ENCODE data around the gene RALGAPA2. TPM values are rescaled to one million over a fixed set of nuclear protein-coding genes. Genes with fewer than 3 reads are reported as not detected.

Gene RALGAPA2
- total and polyA plus RNA-seq, 2 experiments from 2014 or later, result 1.3 to 2.6 TPM

DNA sequence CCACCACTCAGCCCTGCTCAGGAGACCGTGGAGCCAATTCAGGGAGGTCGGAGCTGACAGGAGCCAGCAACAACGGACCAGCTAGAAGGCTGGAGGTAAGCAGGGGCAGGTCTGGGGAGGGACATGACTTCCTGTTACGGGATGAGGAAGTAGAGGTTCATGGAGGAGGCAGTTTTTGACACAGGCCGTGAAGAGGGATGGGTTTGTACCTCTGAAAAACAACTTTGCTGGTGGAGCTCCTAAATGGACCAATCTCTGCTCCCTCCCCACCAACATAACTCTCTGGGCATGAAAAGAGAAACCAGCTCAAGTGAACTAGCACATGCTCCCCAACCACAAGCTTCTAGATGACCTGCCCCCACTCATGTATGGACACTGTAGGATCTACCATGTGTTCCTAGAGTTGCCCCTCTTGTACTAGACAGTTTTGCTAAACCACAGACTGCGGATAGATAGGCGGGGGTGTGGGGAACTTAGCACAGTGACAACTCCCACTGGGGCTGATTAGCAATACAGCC lies 31.4 kb downstream of the RALGAPA2 start:
- in situ Hi-C loops (cut with MboI), result no loop called here
- no peaks in the 10 kb centered on the region for H3K79me2 ChIP-seq (ENCODE audit: insufficient read depth)
- TF ChIP-seq EZH2phosphoT487 (IDR thresholded peaks at IDR 0.05; ENCODE audit: insufficient read depth, low read depth), result no peak
- TF ChIP-seq EZH2 (IDR thresholded peaks at IDR 0.05; ENCODE audit: insufficient read depth, poor library complexity, severe bottlenecking), result no peak
- H3F3A ChIP-seq (ENCODE audit: insufficient read depth), result no peaks in the 10 kb centered on the region
- no peaks in the 10 kb centered on the region for H4K20me1 ChIP-seq (ENCODE audit: insufficient read depth)
- H3K4me3 ChIP-seq, result no peak overlapping the region
- DNase-seq, result no peak
- H3K9ac ChIP-seq, result no peak overlapping the region
- H3K27me3 ChIP-seq (replicated peaks; ENCODE audit: insufficient read depth), result no peaks in the 10 kb centered on the region
- no peaks in the 10 kb centered on the region for H3K36me3 ChIP-seq (ENCODE audit: low read depth)
- no peaks in the 10 kb centered on the region for H3K9me3 ChIP-seq (ENCODE audit: low read depth)
- no peak overlapping the region for H3K27ac ChIP-seq
- H3K4me2 ChIP-seq (ENCODE audit: unreplicated experiment), result no peak overlapping the region
- H3K9me2 ChIP-seq (ENCODE audit: insufficient read depth), result no peaks in the 10 kb centered on the region
- no peak overlapping the region for H2AFZ ChIP-seq
- WGBS, 2 experiments (ENCODE audit: low coverage in 1 of 2, low lambda C conversion rate in 2 of 2, missing lambda C conversion rate in 2 of 2), result 79 to 82% methylated on average over 7 of the region's 7 CpGs
- no peaks in the 10 kb centered on the region for H3K4me1 ChIP-seq (ENCODE audit: insufficient read depth)

- Histone ChIP-seq H3K9me3 (ENCODE audit: low read depth) (no peaks in the 10 kb centered on the region), H3K9me2 (ENCODE audit: insufficient read depth) (no peaks in the 10 kb centered on the region), H3K4me1 (ENCODE audit: insufficient read depth) (no peaks in the 10 kb centered on the region), H3K4me3 (no peak overlapping the region), H3K27me3 (replicated peaks; ENCODE audit: insufficient read depth) (no peaks in the 10 kb centered on the region), H2AFZ (no peak overlapping the region), H3K36me3 (ENCODE audit: low read depth) (no peaks in the 10 kb centered on the region), H3K4me2 (ENCODE audit: unreplicated experiment) (no peak overlapping the region), H3K9ac (no peak overlapping the region), H3K27ac (no peak overlapping the region), H3F3A (ENCODE audit: insufficient read depth) (no peaks in the 10 kb centered on the region), H4K20me1 (ENCODE audit: insufficient read depth) (no peaks in the 10 kb centered on the region), H3K79me2 (ENCODE audit: insufficient read depth) (no peaks in the 10 kb centered on the region)
- WGBS, 2 experiments (ENCODE audit: low coverage in 1 of 2, low lambda C conversion rate in 2 of 2, missing lambda C conversion rate in 2 of 2), result 81 to 94% methylated on average over 3 of the region's 3 CpGs
- in situ Hi-C loops (cut with MboI), result no loop called here
- DNase-seq, result no peak
- no peak for TF ChIP-seq EZH2phosphoT487 (IDR thresholded peaks at IDR 0.05; ENCODE audit: insufficient read depth, low read depth)
- no peak for TF ChIP-seq EZH2 (IDR thresholded peaks at IDR 0.05; ENCODE audit: insufficient read depth, poor library complexity, severe bottlenecking)
Observed at GRCh38 chr20:20679316-20679715, 33.1 kb downstream of the RALGAPA2 start.

GRCh38 chr20:20677186-20677585 lies 35.3 kb downstream of the RALGAPA2 start:
- H3K27me3 ChIP-seq (replicated peaks; ENCODE audit: insufficient read depth), result no peaks in the 10 kb centered on the region
- no peaks in the 10 kb centered on the region for H3F3A ChIP-seq (ENCODE audit: insufficient read depth)
- H3K79me2 ChIP-seq (ENCODE audit: insufficient read depth), result no peaks in the 10 kb centered on the region
- H3K4me2 ChIP-seq (ENCODE audit: unreplicated experiment), result no peak overlapping the region
- no peaks in the 10 kb centered on the region for H4K20me1 ChIP-seq (ENCODE audit: insufficient read depth)
- H3K4me3 ChIP-seq, result no peak overlapping the region
- H3K4me1 ChIP-seq (ENCODE audit: insufficient read depth), result no peaks in the 10 kb centered on the region
- TF ChIP-seq EZH2 (IDR thresholded peaks at IDR 0.05; ENCODE audit: insufficient read depth, poor library complexity, severe bottlenecking) (no peak), EZH2phosphoT487 (IDR thresholded peaks at IDR 0.05; ENCODE audit: insufficient read depth, low read depth) (no peak)
- no peaks in the 10 kb centered on the region for H3K36me3 ChIP-seq (ENCODE audit: low read depth)
- H3K27ac ChIP-seq, result no peak overlapping the region
- H3K9me3 ChIP-seq (ENCODE audit: low read depth), result no peaks in the 10 kb centered on the region
- no peak for DNase-seq
- WGBS, 2 experiments (ENCODE audit: low coverage in 1 of 2, low lambda C conversion rate in 2 of 2, missing lambda C conversion rate in 2 of 2), result 75 to 81% methylated on average over 3 of the region's 3 CpGs
- no peaks in the 10 kb centered on the region for H3K9me2 ChIP-seq (ENCODE audit: insufficient read depth)
- H3K9ac ChIP-seq, result no peak overlapping the region
- no peak overlapping the region for H2AFZ ChIP-seq
- in situ Hi-C loops (cut with MboI), result no loop called here

DNA sequence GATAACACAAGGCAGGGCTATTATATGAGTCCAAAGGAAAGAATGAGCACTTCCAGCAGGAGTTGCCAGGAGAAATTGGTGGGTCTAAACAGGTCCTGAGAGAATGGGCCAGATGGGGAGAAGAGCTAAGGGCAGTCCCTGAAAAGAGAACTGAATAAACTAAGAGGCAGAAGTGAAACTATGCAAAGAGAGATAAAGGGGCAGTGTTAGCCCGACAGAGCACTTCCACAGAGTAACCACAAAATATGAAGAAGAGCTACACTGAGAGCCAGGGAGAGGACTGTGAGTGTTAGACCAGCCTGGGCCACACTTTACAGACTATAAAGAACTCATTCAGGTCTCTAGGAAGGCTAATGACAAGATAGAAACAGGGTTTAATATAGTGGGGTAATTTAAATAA lies 43.8 kb downstream of the RALGAPA2 start:
- DNase-seq, result no peak

DNA sequence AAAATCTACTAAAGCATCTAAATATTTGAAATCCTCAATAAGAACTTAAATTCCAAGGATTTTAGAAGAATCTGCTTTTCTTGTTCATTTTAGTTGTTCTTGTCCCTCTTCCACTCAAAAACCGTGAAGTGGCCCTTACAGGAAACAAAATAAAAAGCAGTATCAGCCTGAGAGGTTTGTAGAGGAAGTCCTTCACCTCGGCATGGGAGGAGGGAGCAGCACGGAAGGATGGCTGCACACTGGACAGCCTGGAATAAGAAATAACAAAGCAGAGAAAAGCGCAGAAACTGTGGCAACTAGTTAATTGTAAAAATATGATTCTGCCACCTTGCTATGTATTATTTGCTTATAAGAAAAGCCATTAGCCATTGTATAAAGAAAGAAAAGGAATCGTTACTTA lies 46.1 kb downstream of the RALGAPA2 start:
- in situ Hi-C loops (cut with MboI), result no loop called here
- Histone ChIP-seq H3K36me3 (ENCODE audit: low read depth) (no peaks in the 10 kb centered on the region), H3K4me2 (ENCODE audit: unreplicated experiment) (no peak overlapping the region), H3K9me2 (ENCODE audit: insufficient read depth) (no peaks in the 10 kb centered on the region), H4K20me1 (ENCODE audit: insufficient read depth) (no peaks in the 10 kb centered on the region), H3K4me1 (ENCODE audit: insufficient read depth) (no peaks in the 10 kb centered on the region), H3K4me3 (no peak overlapping the region), H3K27ac (no peak overlapping the region), H3K79me2 (ENCODE audit: insufficient read depth) (no peaks in the 10 kb centered on the region), H2AFZ (no peak overlapping the region), H3K9ac (no peak overlapping the region), H3F3A (ENCODE audit: insufficient read depth) (no peaks in the 10 kb centered on the region), H3K27me3 (replicated peaks; ENCODE audit: insufficient read depth) (no peaks in the 10 kb centered on the region), H3K9me3 (ENCODE audit: low read depth) (no peaks in the 10 kb centered on the region)
- 75 to 77% methylated on average over 5 of the region's 5 CpGs for WGBS, 2 experiments (ENCODE audit: low coverage in 1 of 2, low lambda C conversion rate in 2 of 2, missing lambda C conversion rate in 2 of 2)
- no peak for TF ChIP-seq EZH2phosphoT487 (IDR thresholded peaks at IDR 0.05; ENCODE audit: insufficient read depth, low read depth)
- no peak for DNase-seq

More for the DNA sequence above, 43.8 kb downstream of the RALGAPA2 start:
- no peak overlapping the region for H3K4me3 ChIP-seq
- no peaks in the 10 kb centered on the region for H4K20me1 ChIP-seq (ENCODE audit: insufficient read depth)
- no peaks in the 10 kb centered on the region for H3K9me3 ChIP-seq (ENCODE audit: low read depth)
- H3K79me2 ChIP-seq (ENCODE audit: insufficient read depth), result no peaks in the 10 kb centered on the region
- no peak overlapping the region for H3K9ac ChIP-seq
- H3K36me3 ChIP-seq (ENCODE audit: low read depth), result no peaks in the 10 kb centered on the region
- no peaks in the 10 kb centered on the region for H3F3A ChIP-seq (ENCODE audit: insufficient read depth)
- no peak for TF ChIP-seq EZH2 (IDR thresholded peaks at IDR 0.05; ENCODE audit: insufficient read depth, poor library complexity, severe bottlenecking)
- no peak for TF ChIP-seq EZH2phosphoT487 (IDR thresholded peaks at IDR 0.05; ENCODE audit: insufficient read depth, low read depth)
- 83 to 93% methylated on average over 1 of the region's 1 CpG for WGBS, 2 experiments (ENCODE audit: low coverage in 1 of 2, low lambda C conversion rate in 2 of 2, missing lambda C conversion rate in 2 of 2)
- in situ Hi-C loops (cut with MboI), result no loop called here
- H2AFZ ChIP-seq, result no peak overlapping the region
- no peaks in the 10 kb centered on the region for H3K4me1 ChIP-seq (ENCODE audit: insufficient read depth)
- H3K27ac ChIP-seq, result no peak overlapping the region
- H3K9me2 ChIP-seq (ENCODE audit: insufficient read depth), result no peaks in the 10 kb centered on the region
- no peak overlapping the region for H3K4me2 ChIP-seq (ENCODE audit: unreplicated experiment)
- no peaks in the 10 kb centered on the region for H3K27me3 ChIP-seq (replicated peaks; ENCODE audit: insufficient read depth)

All from GM23248 (cell line).